UCSD-AML1 (cell line): ENCODE data around the gene PTPRD.

Experiments
- DNase-seq: peaks from one replicate; lab custom pipeline; 2025; ENCODE audit not compliant: unreplicated experiment; lab: John Stamatoyannopoulos, UW

PTPRD gene

GRCh38 chr9:10059044-10059443 lies 553.8 kb downstream of the PTPRD start:
- peak; percentile 4 for DNase-seq

- DNase-seq = no peak
These were observed 556.9 kb downstream of the PTPRD start for GRCh38 chr9:10055886-10056395.

- DNase-seq = no peak
These were observed 558.3 kb downstream of the PTPRD start for GRCh38 chr9:10054456-10054855.

- no peak for DNase-seq
These were observed 559.9 kb downstream of the PTPRD start for GRCh38 chr9:10052916-10053315.

GRCh38 chr9:10052181-10052580 lies 560.6 kb downstream of the PTPRD start:
- no peak for DNase-seq

DNA sequence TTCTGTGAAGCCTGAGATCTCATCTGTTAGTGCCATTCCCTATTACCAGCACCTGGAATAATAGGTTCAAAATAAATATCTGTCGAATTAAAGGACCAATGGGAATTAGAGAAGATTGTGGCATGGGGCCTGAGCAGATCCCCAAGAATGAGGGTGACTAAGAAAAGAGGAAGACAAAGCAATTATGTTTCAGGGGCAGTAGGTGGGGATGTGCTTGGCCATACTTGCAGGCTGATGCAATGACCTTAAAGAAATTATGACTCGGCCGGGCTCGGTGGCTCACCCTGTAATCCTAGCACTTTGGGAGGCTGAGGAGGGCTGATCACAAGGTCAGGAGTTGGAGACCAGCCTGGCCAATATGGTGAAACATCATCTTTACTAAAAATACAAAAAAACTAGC lies 562.8 kb downstream of the PTPRD start:
- peak; percentile 15 for DNase-seq

DNA sequence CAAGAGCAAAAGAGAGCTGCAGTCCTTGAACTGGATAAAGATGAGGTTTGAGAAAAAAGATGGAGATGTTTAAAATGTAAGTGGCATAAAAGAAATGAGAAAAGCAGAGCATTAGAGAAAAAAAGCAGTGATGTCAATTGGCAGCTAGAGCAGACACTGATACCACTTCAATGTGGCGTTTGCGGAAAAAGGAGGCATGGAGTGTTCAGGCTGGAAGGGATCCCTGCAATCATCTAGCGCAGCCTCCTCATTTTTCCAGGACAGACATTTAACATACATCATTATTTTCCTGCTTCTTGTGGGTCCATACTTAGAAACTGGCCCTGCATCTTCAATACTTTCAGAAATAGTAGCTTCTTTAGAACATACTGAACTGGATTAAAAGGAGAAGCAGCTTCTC lies 563.8 kb downstream of the PTPRD start:
- DNase-seq = no peak

DNA sequence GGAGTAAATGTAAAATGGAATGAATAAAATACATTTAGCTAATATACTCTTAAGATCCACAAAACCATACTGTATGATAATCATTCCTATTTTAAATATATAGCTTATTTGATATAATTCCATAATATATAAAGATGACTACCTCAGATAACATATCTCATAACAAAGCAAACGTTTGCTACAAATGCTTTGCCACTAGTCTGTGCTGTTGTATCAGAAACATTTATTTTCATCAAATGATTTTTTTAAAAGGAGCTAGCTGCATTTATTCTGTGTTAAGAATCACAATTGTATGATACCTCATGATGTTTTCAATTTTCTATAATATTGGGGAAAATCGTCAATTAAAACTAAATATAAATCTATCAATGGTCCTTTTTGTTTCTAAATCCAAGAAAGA lies 567.2 kb downstream of the PTPRD start:
- no peak for DNase-seq

DNA sequence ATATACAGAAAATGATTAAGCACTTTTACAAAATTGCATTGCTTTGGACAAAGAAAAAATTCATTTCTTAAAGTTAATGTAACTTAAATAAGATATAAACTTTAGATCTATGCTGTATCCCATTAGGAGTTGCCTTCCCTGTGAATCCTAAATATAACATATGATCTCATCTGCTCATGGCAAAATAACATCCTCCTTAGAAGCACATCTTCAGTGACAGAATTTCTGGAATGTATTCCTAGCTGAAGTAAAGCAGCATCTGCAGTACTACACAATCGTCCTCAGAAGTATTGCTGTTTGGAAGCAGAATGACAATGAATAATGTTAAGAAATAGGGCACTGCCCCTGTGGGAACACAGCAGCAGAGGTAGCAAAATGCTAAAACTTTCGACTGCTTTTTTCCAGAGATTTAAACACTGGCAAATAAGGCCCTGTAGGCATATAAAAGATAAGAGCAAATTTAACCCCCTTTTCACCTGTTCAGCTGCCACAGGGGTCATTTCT lies 571.0 kb downstream of the PTPRD start:
- no peak for DNase-seq

DNA sequence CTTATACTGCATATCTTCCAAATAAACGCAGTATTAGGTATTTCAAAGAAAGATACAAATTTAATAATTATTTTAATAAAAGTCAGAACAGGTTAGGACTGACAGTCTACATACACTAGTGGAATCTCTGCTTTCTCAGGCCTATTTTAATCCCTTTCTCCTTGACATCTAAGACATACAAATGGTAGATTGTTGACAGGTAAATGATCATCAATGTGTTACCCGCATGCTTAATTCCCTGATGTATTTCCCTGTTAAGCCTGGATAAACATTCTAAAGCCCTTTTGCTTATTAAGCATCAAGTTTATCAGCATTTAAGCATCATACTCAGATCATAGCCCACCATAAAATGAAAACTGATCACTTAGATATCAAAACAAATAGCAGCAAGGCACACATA lies 576.7 kb downstream of the PTPRD start:
- DNase-seq = no peak

GRCh38 chr9:10032166-10032565 lies 580.6 kb downstream of the PTPRD start:
- no peak for DNase-seq

DNA sequence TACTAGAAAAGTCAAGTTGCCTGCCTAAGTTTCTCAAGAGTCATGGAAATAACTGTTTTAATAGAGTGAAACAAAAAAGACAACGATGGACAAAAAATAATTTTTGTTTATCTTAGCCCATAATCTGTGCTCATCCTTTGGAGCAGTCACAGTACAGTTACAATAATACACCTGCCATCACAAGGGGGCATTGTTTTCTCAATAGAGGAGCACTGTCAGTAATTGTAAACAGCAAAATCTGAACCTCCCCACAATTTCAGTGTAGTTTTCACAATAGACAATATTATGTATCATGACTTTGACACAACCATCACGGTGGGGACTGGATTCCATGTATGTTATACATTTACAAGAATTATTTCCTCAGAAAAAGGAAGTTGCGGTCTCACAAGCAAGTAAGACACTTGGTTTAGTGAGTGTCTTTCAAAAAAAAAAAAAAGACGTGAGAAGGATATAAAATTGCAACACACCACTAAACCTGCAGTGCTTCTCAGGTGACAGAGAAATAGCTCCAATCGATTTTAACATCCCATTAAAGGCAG lies 586.3 kb downstream of the PTPRD start:
- DNase-seq = no peak

GRCh38 chr9:10015755-10016154 lies 597.0 kb downstream of the PTPRD start:
- no peak for DNase-seq

DNA sequence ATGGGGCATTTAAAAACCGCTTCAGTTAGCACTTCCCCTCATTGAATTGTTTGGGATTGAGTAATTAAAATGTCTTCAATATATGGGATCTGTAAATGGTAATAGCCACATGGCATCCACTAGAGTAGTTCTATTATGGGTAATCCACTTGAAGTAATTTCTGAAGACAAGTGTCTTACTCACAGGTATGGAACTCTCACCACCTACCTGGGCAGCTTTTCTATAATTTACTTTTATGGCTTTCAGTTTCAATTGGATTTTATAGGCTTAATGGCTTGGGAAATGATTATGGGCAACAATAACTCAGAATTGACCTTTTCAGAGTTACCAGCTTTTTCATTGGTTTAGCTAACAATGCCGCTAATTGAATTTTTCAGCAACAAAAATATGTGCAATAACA lies 597.9 kb downstream of the PTPRD start:
- DNase-seq = no peak

DNA sequence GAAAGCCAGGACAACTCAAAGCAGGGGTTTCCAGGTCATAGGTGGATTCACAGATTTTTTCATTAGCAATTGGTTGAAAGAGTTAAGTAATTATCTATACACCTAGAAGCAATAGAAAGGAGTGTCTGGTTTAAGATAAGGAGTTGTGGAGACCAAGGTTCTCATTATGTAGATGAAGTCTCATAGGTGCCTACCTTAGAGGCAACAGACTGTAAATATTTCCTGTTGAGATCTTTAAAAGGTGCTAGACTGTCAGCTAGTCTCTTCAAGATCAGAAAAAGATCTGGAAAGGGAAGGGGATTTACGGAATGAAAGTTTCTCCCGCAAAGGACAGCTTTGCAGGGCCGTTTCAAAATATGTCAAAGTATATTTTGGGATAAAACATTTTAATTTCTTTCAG lies 603.4 kb downstream of the PTPRD start:
- DNase-seq = no peak

DNA sequence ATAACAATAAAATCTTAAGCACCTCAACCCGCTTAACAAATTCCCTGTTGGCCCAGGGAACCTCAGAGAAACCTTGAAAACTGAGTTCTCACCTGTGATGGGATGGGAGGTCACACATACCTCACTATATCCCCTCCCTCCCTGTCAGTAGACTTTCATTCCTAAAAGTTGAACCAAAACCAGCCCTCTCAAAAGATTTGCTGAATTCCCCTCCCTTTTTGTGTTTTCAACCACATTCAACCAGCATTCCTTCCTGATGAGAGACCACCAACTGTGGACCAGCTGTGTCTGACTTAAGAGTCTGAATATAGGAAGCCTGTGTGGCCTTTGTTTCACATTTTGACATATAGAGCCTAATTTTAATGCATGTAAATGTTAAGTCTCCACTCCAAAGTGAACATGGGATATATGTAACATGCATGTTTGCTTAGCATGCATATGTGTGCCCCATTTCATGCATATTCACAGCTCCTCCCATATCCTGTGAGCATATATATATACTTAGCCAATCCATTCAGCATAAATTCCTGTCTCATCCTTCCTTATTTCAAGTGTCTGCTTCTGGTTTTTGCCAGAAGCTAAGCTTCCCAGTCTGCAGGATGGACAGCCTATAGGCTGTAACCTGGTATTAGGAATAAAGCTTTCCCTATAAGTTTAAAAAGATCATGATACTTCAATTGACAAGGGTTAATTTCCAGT lies 604.6 kb downstream of the PTPRD start:
- no peak for DNase-seq

DNA sequence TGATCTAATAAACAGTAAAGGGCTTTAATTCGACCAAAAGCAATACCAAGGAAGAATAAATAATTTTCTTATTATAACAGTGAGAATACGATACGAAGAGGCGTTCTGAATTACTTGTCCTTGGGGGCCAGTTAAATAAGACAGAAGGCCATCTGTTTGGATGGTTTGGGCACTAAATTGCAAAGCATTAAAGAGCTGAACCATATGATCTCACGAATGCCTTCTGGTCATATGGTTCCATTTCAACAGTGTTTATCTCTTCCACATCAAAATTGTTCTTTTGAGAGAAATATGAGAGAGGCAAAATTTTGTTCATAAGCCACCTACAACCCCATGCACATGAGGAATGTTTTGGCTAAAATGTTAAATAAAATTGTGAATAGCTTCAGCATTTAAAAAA lies 605.4 kb downstream of the PTPRD start:
- no peak for DNase-seq

DNA sequence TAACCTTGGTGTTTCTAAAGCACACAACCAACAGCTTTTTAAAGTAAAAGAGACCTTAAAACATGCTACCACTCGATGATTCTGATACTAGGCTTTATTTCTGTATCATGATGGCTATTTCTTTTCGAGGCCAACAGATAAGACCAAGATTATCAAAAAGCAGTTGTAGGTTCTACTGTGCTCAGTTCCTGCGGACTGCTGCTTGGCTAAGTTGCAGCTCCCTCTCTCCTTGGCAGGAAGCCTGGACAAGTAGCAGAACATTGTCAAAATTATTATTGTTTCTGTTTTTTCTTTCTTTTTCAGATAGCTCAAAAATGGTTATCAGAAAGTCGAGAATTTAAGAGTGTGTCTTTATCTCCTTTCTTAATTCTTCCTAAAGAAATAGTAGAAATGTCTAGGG lies 607.6 kb downstream of the PTPRD start:
- no peak for DNase-seq

- no peak for DNase-seq
These were observed 609.8 kb downstream of the PTPRD start for GRCh38 chr9:10003047-10003446.

DNA sequence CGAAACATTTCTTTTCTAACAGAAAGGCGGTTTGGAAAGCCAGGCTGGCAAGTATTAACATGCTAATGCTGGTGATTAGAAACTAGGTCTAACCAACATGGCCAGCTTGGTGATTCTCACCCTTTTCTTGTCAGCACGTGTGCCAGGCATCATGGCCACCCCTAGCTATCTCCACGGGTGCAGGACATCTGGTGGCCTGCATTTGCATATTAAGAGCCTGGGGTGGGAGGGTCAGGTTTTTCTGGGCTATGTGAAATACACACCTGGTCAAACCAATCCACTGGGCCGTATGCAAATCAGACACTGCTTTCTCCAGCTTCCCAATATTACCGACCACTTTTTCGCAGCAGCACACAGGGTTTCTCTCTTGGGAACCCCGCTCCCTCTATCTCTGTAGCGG lies 612.1 kb downstream of the PTPRD start:
- DNase-seq = peak; percentile 5

DNA sequence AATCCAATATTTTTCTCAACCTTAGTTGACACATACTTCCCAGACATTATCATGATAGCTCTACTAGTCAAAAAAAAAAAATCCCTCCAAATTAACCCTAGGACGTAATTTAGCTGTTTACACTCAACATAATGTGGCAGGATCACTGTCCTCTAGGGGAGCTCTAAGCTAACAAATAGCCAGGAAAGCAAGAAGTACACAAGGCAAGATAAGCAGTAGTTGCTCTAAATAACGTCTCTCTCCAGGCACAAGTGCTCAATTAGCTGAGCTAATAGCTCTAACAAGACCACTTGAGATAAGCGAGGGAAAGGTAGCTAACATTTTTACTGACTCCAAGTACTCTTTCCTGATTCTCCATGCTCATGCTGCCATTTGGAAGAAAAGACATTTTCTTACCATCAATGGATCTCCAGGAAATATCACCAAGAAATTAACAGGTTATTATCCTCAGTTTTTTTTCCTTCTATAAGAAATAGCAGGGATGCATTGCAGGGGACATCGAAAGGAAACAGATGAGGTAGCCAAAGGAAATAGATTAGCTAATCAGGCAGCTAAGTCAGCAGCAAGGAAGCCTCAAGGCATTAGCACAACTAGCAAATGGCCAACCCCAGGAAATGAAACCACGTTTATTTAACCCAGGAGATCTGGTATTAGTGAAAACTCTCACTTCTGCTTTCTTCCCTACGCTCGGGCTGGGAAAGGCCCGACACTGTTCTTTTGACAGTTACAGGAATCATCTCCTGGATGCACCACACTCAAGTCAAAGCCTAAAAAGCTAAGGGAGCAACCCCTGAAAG lies 614.1 kb downstream of the PTPRD start:
- DNase-seq = peak; percentile 54

DNA sequence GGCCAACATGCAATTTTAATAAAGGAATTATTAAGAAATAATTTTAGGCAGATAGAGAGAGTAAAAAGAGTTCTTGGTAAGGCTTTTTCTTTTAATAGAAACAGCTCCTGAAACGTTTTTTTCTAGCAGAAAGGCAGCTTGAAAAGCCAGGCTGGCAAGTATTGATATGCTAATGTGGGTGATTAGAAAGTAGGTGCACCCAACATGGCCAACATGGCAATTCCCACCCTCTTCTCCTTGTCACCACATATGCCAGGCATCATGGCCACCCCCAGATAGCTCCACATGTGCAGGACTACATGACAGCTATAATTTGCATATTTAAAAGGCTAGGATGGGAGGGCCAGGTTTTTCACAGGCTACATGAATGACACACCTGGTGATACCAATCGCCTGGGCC lies 615.2 kb downstream of the PTPRD start:
- DNase-seq = peak; percentile 8
